H1 (cell line): ENCODE data around the gene HLF.

Experiments used
- BRCA1 ChIP-seq: IDR thresholded peaks from 2 replicates; pipeline ENCODE4 v1.6.1; 2012; ENCODE audit warnings: low read depth, low read length, improper control_type of control experiment
- EP300 ChIP-seq, 2 experiments: IDR thresholded peaks; 1 replicate in 1 of 2; 2 replicates in 1 of 2; pipeline ENCODE4 v1.6.1; 2011 to 2012; ENCODE audit warnings: low read depth in 2 of 2, low read length in 2 of 2, mild to moderate bottlenecking in 2 of 2, borderline replicate concordance in 1 of 2, inconsistent platforms in 1 of 2, moderate library complexity in 1 of 2
- HDAC2 ChIP-seq, 2 experiments: fragments of 300-600 bp in 1 of 2; sonication (generic) in 1 of 2; IDR thresholded peaks; 2 replicates each; pipeline ENCODE4 v1.6.1; 2011 to 2012; ENCODE audit warnings: low read depth in 2 of 2, low read length in 2 of 2, mild to moderate bottlenecking in 2 of 2, moderate library complexity in 2 of 2, borderline replicate concordance in 1 of 2, inconsistent platforms in 1 of 2
- TF ChIP-seq, protein P1 (sequence below), 3 experiments: IDR thresholded peaks; 1 replicate in 2 of 3; 2 replicates in 1 of 3; pipeline versions ENCODE4 v1.5.1 to v1.6.1; 2011; ENCODE audit warnings: low read length in 3 of 3, mild to moderate bottlenecking in 3 of 3, inconsistent platforms in 2 of 3, low read depth in 1 of 3, moderate library complexity in 1 of 3; ENCODE audit not compliant: insufficient read depth in 1 of 3; ENCODE audit errors: control extremely low read depth in 1 of 3
- TF ChIP-seq, protein P2 (sequence below): IDR thresholded peaks from 2 replicates; pipeline ENCODE4 v1.6.1; 2012; ENCODE audit warnings: inconsistent platforms

DNA sequence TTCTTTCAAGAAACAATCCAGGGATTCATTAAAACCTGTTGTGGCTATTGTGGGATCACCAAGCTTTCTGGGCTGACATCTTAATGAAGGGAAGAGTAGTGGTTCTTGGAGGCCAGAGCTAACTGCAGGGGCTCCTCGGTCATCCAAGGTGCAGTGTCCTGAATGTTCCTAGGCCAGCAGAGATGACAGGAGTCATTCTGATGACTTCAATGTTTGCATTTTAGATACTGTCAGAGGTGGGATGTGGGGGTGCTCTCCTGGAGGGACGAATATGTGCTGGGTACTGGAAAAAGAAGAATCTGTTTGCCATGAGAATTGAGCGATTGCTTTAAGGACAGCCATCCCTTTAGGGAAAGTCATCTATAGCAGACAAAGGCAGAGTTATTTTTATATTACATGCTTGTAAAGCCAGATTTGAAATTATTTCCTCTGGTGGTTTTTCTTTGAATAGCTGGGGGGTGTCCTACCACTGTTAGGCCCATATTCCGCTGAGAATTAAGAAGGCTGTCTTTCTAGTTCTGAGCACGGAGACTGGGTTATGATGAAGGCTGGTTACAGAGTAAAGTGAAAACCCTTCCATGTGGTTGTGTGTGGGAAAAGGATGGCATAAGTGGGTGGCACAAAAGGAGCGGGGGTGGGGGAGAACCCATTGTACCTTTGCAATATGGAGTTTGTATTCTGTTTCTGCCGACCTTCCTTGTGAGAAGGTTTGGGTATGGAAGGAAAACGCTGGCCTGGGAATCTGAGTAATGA lies 7.4 kb downstream of the HLF start:
- TF ChIP-seq, protein P1, sequence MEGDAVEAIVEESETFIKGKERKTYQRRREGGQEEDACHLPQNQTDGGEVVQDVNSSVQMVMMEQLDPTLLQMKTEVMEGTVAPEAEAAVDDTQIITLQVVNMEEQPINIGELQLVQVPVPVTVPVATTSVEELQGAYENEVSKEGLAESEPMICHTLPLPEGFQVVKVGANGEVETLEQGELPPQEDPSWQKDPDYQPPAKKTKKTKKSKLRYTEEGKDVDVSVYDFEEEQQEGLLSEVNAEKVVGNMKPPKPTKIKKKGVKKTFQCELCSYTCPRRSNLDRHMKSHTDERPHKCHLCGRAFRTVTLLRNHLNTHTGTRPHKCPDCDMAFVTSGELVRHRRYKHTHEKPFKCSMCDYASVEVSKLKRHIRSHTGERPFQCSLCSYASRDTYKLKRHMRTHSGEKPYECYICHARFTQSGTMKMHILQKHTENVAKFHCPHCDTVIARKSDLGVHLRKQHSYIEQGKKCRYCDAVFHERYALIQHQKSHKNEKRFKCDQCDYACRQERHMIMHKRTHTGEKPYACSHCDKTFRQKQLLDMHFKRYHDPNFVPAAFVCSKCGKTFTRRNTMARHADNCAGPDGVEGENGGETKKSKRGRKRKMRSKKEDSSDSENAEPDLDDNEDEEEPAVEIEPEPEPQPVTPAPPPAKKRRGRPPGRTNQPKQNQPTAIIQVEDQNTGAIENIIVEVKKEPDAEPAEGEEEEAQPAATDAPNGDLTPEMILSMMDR (IDR thresholded peaks at IDR 0.05; ENCODE audit: control extremely low read depth in 1 of 3, insufficient read depth in 1 of 3, low read depth in 1 of 3, low read length in 3 of 3), result no peak
- TF ChIP-seq, protein P2, sequence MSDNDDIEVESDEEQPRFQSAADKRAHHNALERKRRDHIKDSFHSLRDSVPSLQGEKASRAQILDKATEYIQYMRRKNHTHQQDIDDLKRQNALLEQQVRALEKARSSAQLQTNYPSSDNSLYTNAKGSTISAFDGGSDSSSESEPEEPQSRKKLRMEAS, result no peak
- TF ChIP-seq BRCA1, result no peak
- no peak for TF ChIP-seq EP300 (IDR thresholded peaks at IDR 0.05; ENCODE audit: borderline replicate concordance in 1 of 2, low read depth in 2 of 2, low read length in 2 of 2)
- no peak for TF ChIP-seq HDAC2 (IDR thresholded peaks at IDR 0.05; ENCODE audit: borderline replicate concordance in 1 of 2, low read depth in 2 of 2, low read length in 2 of 2)
